Epithelial cell of prostate (primary cell): ENCODE measurements around the gene EDNRB.
"Not testable (repeated sequence)": the region's sequence is repeated elsewhere in the genome, so short reads cannot be mapped to it uniquely, and the experiment has no call there.

Source experiments
- DNase-seq: peaks from one replicate; pipeline ENCODE4 v3.0.0-alpha.2; 2011; ENCODE audit warnings: low read depth, low spot score
- H3K27ac ChIP-seq: fragments of 450-650 bp; 2 replicates; pipeline ENCODE4 v1.5.1; 2017; ENCODE audit warnings: mild to moderate bottlenecking

The EDNRB gene

GRCh38 chr13:77853703-77854102 lies 64.9 kb downstream of the EDNRB start:
- H3K27ac ChIP-seq: no peak overlapping the region
- DNase-seq: no peak

GRCh38 chr13:77848050-77848449 lies 70.6 kb downstream of the EDNRB start:
- not testable (repeated sequence) for DNase-seq, H3K27ac ChIP-seq

GRCh38 chr13:77846173-77846572 lies 72.5 kb downstream of the EDNRB start:
- no peak overlapping the region for H3K27ac ChIP-seq
- DNase-seq: no peak
